ENCODE results near the gene UBAC1.

UBAC1 gene

GRCh38 chr9:135941288-135941995, 19.7 kb downstream of the UBAC1 start:
- DNase-seq (ENCODE audit: low read depth in 2 of 2): no peak

- peak; percentile 35 to 41 for DNase-seq (ENCODE audit: low read depth in 2 of 2)
These were observed 21.6 kb downstream of the UBAC1 start for GRCh38 chr9:135939351-135940265.

GRCh38 chr9:135937521-135938489, 23.4 kb downstream of the UBAC1 start:
- DNase-seq (ENCODE audit: low read depth in 2 of 2): no peak

- DNase-seq (ENCODE audit: low read depth in 2 of 2): no peak
These were observed 28.1 kb downstream of the UBAC1 start for GRCh38 chr9:135933114-135933513.

- no peak for DNase-seq (ENCODE audit: low read depth in 2 of 2)
These were observed 28.5 kb downstream of the UBAC1 start for GRCh38 chr9:135932656-135933055.

GRCh38 chr9:135931349-135931820, 29.8 kb downstream of the UBAC1 start:
- no peak for DNase-seq (ENCODE audit: low read depth in 2 of 2)

GRCh38 chr9:135930446-135931345, 30.5 kb downstream of the UBAC1 start:
- no peak for DNase-seq (ENCODE audit: low read depth in 2 of 2)

GRCh38 chr9:135929656-135930445, 31.3 kb downstream of the UBAC1 start:
- DNase-seq (ENCODE audit: low read depth in 2 of 2): no peak

- no peak for DNase-seq (ENCODE audit: low read depth in 2 of 2)
These were observed 32.2 kb downstream of the UBAC1 start for GRCh38 chr9:135928731-135929655.

- no peak for DNase-seq (ENCODE audit: low read depth in 2 of 2)
These were observed 33.0 kb downstream of the UBAC1 start for GRCh38 chr9:135928074-135928730.

GRCh38 chr9:135927195-135928013, 33.8 kb downstream of the UBAC1 start:
- no peak for DNase-seq (ENCODE audit: low read depth in 2 of 2)

- peak in 1 of 2 donors; percentile 28 for DNase-seq (ENCODE audit: low read depth in 2 of 2)
These were observed 34.6 kb downstream of the UBAC1 start for GRCh38 chr9:135926402-135927194.

- peak in 1 of 2 donors; percentile 37 for DNase-seq (ENCODE audit: low read depth in 2 of 2)
These were observed 35.6 kb downstream of the UBAC1 start for GRCh38 chr9:135925496-135926133.

GRCh38 chr9:135924628-135925338, 36.4 kb downstream of the UBAC1 start:
- no peak for DNase-seq (ENCODE audit: low read depth in 2 of 2)

GRCh38 chr9:135923508-135923907, 37.7 kb downstream of the UBAC1 start:
- no peak for DNase-seq (ENCODE audit: low read depth in 2 of 2)
